NK-92 (cell line): ENCODE measurements around the gene TIMP3.
"Not testable (repeated sequence)": the region's sequence is repeated elsewhere in the genome, so short reads cannot be mapped to it uniquely, and the experiment has no call there.

Experiments
- DNase-seq: peaks from one replicate; lab custom pipeline; 2025; ENCODE audit not compliant: unreplicated experiment; lab: John Stamatoyannopoulos, UW

Gene TIMP3

DNA sequence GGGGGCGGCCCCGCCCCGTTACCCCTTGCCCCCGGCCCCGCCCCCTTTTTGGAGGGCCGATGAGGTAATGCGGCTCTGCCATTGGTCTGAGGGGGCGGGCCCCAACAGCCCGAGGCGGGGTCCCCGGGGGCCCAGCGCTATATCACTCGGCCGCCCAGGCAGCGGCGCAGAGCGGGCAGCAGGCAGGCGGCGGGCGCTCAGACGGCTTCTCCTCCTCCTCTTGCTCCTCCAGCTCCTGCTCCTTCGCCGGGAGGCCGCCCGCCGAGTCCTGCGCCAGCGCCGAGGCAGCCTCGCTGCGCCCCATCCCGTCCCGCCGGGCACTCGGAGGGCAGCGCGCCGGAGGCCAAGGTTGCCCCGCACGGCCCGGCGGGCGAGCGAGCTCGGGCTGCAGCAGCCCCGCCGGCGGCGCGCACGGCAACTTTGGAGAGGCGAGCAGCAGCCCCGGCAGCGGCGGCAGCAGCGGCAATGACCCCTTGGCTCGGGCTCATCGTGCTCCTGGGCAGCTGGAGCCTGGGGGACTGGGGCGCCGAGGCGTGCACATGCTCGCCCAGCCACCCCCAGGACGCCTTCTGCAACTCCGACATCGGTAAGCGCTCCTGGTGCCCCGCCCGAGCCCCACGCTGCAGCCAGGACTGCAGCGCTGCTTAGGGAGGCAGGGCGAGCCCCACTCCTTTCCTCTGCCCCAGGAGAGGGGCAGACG lies at the start of gene TIMP3:
TIMP3 (plus strand) TSS at position 169 of the 700 bp plus-strand sequence; CDS start at position 466, 297 bp downstream.
- no peak for DNase-seq

DNA sequence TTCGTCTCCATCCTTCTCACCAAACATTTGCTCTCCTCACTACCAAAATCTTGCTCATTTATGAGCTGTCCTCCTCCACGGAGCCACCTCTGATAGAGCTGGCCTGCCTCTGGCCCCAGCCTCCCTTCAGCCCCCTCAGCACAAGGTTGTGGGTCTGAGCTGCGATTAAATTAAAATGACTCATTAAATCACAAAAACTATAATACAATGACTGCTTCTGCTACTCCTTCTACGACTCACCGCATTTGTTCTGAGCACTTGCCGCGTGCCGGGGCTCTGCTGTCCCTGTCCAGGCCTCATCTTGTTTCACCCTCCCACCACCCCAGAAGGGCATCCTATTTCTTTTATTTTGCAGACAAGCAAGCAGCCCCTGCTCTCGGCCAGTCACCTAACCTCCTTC lies 49.2 kb upstream of the TIMP3 start:
- no peak for DNase-seq

GRCh38 chr22:32752816-32753520 lies 48.5 kb upstream of the TIMP3 start:
- no peak for DNase-seq

- DNase-seq = no peak
These were observed 47.9 kb upstream of the TIMP3 start for GRCh38 chr22:32753591-32753990.

GRCh38 chr22:32754413-32755041 lies 47.0 kb upstream of the TIMP3 start:
- no peak for DNase-seq

- not testable (repeated sequence) for DNase-seq
These were observed 44.3 kb upstream of the TIMP3 start for GRCh38 chr22:32757086-32757762.

- no peak for DNase-seq
These were observed 42.6 kb upstream of the TIMP3 start for GRCh38 chr22:32758866-32759385.

GRCh38 chr22:32760396-32760795 lies 41.1 kb upstream of the TIMP3 start:
- DNase-seq = no peak

- DNase-seq = no peak
These were observed 40.7 kb upstream of the TIMP3 start for GRCh38 chr22:32760815-32761214.

GRCh38 chr22:32761251-32761903 lies 40.1 kb upstream of the TIMP3 start:
- no peak for DNase-seq

DNA sequence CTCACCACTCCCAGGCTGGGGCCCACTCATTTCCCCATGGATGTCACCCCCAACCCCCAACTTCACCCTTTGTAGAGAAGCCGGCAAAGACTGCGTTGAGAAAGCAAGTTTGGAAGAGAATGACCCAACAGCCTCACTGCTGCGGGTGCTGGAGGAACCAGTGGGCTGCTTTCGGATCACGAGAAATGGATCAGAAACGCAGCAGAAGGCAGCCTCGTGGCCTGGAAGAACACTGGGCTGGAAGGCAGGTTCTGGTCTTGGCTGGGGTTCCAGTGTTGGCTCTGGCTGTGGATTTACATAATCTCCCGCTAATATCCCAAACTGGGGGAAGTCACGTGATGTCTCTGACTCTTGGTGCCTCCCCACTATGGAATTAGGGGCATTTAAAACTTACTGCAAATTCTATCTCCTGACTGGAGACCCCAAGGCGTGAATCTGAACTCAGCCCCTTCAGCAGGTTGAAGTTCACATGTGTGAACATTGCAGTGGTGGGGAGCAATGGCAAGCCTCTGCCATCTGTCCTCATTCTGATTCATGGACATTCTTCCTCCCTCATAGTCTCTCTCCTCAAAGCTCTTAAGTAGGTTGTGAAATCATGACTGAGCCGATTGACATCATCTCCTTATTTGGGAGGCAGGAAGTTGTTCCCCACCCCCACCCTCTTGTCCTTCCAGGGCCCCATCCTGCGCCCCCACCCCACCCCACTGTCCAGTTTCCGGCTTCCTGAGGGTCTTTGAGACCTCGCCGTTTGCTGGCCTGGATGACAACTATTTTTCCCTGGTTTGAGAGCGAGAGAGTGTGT lies 37.0 kb upstream of the TIMP3 start:
- DNase-seq = no peak

DNA sequence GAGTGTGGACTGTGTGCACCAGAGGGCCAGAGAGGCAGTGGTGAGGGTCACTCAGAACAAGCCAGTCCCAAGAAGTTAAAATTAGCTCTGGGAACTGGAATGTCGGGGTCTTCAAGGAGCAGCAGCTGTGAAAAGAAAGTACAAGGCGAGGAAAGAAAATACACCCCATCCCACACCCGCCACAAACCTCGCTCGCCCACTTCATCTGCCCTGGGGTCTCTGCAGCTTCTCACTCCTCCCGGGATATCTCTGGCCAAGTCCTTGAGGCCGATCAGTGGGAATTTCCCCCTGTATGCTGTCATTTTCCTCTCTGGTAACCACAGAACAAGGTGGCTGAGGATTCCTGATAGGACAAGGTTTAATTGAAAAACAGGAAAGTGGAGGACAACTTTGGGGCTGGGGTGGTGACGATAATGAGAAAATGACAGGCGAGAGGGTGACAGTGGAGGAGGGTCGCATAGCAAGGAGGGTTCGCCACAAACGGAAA lies 36.3 kb upstream of the TIMP3 start:
- DNase-seq = no peak

GRCh38 chr22:32771756-32772155 lies 29.7 kb upstream of the TIMP3 start:
- DNase-seq = no peak

- no peak for DNase-seq
These were observed 25.5 kb upstream of the TIMP3 start for GRCh38 chr22:32775957-32776356.

DNA sequence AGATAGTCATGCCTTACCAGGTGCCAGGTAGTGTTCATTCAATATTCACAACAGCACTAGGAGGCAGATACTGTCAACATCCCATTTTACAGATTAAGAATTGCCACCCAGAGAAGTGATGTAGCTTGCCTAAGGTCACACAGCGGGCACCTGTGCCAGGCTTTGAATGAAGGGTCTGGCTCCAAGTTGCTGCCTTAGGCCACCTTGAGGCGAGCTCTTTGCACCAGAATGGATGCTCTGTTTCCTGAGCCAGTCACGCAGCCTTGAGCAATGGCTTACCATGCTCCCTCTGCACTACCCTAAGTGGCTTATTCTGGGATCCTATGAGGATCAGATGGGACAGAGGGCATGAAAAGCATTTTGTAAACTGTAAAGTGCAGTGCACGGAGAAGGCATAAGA lies 25.1 kb upstream of the TIMP3 start:
- DNase-seq = no peak

DNA sequence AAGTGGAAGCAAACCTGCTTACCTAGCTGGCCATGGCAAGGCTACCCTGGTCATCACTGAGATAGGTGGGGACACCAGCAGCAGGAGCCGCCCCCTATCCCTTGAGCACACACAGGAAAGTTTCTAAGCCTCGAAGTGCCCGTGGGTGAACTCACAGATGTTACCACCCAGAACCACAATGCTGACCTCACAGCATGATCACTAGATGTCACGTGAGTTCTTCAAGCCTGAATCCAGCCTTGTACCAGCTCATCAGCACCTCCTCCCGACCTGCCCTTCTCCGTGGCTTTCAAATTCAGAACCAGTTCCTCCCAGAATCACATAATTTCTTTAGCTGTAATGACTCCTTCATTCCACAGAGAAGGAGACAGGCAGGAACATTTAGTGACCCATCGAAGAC lies 24.7 kb upstream of the TIMP3 start:
- DNase-seq = no peak

GRCh38 chr22:32777987-32778386 lies 23.5 kb upstream of the TIMP3 start:
- DNase-seq = no peak

DNA sequence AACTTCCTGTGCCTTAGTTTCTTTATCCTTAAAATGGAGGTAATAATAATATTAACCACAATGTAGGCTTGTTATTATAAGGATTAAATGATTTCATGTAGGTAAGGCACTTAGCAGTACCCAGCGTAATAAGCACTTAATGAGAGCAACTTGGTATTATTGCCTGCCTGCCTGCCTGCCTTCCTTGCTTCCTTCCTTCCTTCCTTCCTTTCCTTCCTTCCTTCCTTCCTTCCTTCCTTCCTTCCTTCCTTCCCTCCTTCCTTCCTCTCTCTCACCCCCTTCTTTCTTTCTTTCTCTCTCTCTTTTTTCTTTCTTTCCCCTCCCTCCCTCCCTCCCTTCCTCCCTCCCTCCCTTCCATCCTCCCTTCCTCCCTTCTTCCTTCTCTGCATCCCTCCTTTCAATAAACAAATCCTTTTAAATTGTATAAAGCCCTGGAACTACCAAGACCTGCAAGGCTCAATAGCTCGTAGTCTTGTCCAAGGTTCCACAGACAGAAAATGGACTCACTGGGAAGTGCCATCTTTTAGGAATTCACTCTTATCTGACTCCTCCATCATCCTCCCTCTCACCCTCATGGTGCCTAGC lies 20.7 kb upstream of the TIMP3 start:
- no peak for DNase-seq

- DNase-seq = no peak
These were observed 19.8 kb upstream of the TIMP3 start for GRCh38 chr22:32781695-32782094.
